Liver (tissue), 9 donors: ENCODE results near the gene SLAIN1. TPM values are rescaled to one million over a fixed set of nuclear protein-coding genes. Genes with fewer than 3 reads are reported as not detected.

Experiments used
- DNase-seq: peaks from one replicate; pipeline ENCODE4 v3.0.0-alpha.2; 2017; ENCODE audit warnings: low spot score
- H3K27ac ChIP-seq, 2 donors: one replicate each; pipeline ENCODE4 v1.7.0; 2013; ENCODE audit warnings: inconsistent platforms in 2 of 2, low read length in 2 of 2, control low read depth in 1 of 2, low read depth in 1 of 2, mild to moderate bottlenecking in 1 of 2
- H3K27me3 ChIP-seq, 4 donors: one replicate each; pipeline versions ENCODE4 v1.6.1 to v1.7.0; 2013; ENCODE audit warnings: low read length in 3 of 4, inconsistent platforms in 1 of 4, mild to moderate bottlenecking in 1 of 4, moderate library complexity in 1 of 4; ENCODE audit not compliant: control insufficient read depth in 4 of 4, insufficient read depth in 4 of 4
- H3K36me3 ChIP-seq, 4 donors: one replicate each; pipeline versions ENCODE4 v1.6.1 to v1.7.0; 2013; ENCODE audit warnings: low read length in 3 of 4, mild to moderate bottlenecking in 3 of 4, low read depth in 1 of 4, moderate library complexity in 1 of 4; ENCODE audit not compliant: control insufficient read depth in 4 of 4, insufficient read depth in 3 of 4
- H3K4me1 ChIP-seq, 4 donors: one replicate each; pipeline versions ENCODE4 v1.6.1 to v1.7.0; 2013; ENCODE audit warnings: low read length in 3 of 4, mild to moderate bottlenecking in 3 of 4, moderate library complexity in 1 of 4; ENCODE audit not compliant: control insufficient read depth in 4 of 4, insufficient read depth in 4 of 4
- H3K4me3 ChIP-seq, 3 donors: one replicate each; pipeline versions ENCODE4 v1.6.1 to v1.7.0; 2013; ENCODE audit warnings: low read length in 3 of 3, control low read depth in 1 of 3, low read depth in 1 of 3, mild to moderate bottlenecking in 1 of 3
- H3K9ac ChIP-seq, 2 donors: one replicate each; pipeline ENCODE4 v1.7.0; 2013; ENCODE audit warnings: low read length in 2 of 2, mild to moderate bottlenecking in 2 of 2, moderate library complexity in 2 of 2, control low read depth in 1 of 2, low read depth in 1 of 2
- H3K9me3 ChIP-seq, 4 donors: one replicate each; pipeline versions ENCODE4 v1.6.1 to v1.7.0; 2013; ENCODE audit warnings: low read length in 3 of 4; ENCODE audit not compliant: control insufficient read depth in 4 of 4
- CTCF ChIP-seq: fragments of 150-350 bp; IDR thresholded peaks from 2 replicates; pipeline ENCODE4 v1.5.1; 2017; ENCODE audit warnings: improper control_type of control experiment, low read depth, low read length; ENCODE audit not compliant: missing input control
- FOXA1 ChIP-seq: IDR thresholded peaks from 2 replicates; pipeline ENCODE4 v1.6.1; 2016; ENCODE audit warnings: antibody characterized with exemption
- FOXA2 ChIP-seq: IDR thresholded peaks from 2 replicates; pipeline ENCODE4 v1.6.1; 2016; ENCODE audit warnings: antibody characterized with exemption
- HNF4A ChIP-seq, 2 donors: conservative IDR thresholded peaks; 2 replicates each; pipeline ENCODE4 v1.6.1; 2016; ENCODE audit warnings: antibody characterized with exemption in 2 of 2, mild to moderate bottlenecking in 2 of 2
- HNF4G ChIP-seq: IDR thresholded peaks from 2 replicates; pipeline ENCODE4 v1.6.1; 2016; ENCODE audit warnings: antibody characterized with exemption
- JUND ChIP-seq, 2 donors: IDR thresholded peaks; 2 replicates each; pipeline ENCODE4 v1.6.1; 2016; ENCODE audit warnings: antibody characterized with exemption in 2 of 2
- MAX ChIP-seq: IDR thresholded peaks from 2 replicates; pipeline ENCODE4 v1.6.1; 2016; ENCODE audit warnings: antibody characterized with exemption
- NR2F2 ChIP-seq: IDR thresholded peaks from 2 replicates; pipeline ENCODE4 v1.6.1; 2016; ENCODE audit warnings: antibody characterized with exemption
- REST ChIP-seq: IDR thresholded peaks from 2 replicates; pipeline ENCODE4 v1.6.1; 2016; ENCODE audit warnings: antibody characterized with exemption, mild to moderate bottlenecking
- RXRA ChIP-seq, 2 donors: IDR thresholded peaks; 2 replicates each; pipeline ENCODE4 v1.6.1; 2017 to 2018; ENCODE audit warnings: antibody characterized with exemption in 2 of 2, mild to moderate bottlenecking in 1 of 2
- TAF1 ChIP-seq: conservative IDR thresholded peaks from 2 replicates; pipeline ENCODE4 v1.6.1; 2016; ENCODE audit warnings: antibody characterized with exemption, mild to moderate bottlenecking
- YY1 ChIP-seq: IDR thresholded peaks from 2 replicates; pipeline ENCODE4 v1.6.1; 2016; ENCODE audit warnings: antibody characterized with exemption, mild to moderate bottlenecking
- WGBS: extraction: QIAGEN DNeasy Blood & Tissue Kit; methylation state at CpG from one replicate; pipeline ENCODE4 v1.1.7; 2013; 5-methylcytosine and 5-hydroxymethylcytosine counted together
- polyA plus RNA-seq, 2 donors: library from polyadenylated mRNA; stranded (reverse) in 1 of 2; unstranded in 1 of 2; fragments of 200-250 nt in 1 of 2; fragments of >200 nt in 1 of 2; fragmentation: Nextera tagmentation in 1 of 2; extraction: Ambion mirVana in 1 of 2; gene quantifications; one replicate each; pipeline versions ENCODE4 v1.2.1 to v1.2.3, GENCODE V29; 2013 to 2015
- total RNA-seq, 2 donors: library from RNA; depleted of rRNA; stranded (reverse); fragments of >200 nt; gene quantifications; one replicate each; pipeline ENCODE4 v1.2.3, GENCODE V29; 2014
- TF ChIP-seq, protein P1 (sequence below): IDR thresholded peaks from 2 replicates; pipeline ENCODE4 v1.6.1; 2016; ENCODE audit warnings: antibody characterized with exemption
- TF ChIP-seq, protein P2 (sequence below): IDR thresholded peaks from 2 replicates; pipeline ENCODE4 v1.6.1; 2016; ENCODE audit warnings: antibody characterized with exemption
- donor health status: healthy.
- donor health status: healthy.
- donor health status: healthy.
- donor health status: healthy.
- donor health status: healthy.

SLAIN1 gene
- total and polyA plus RNA-seq, 4 donors = 1.9 to 7.9 (median 7.1) TPM

GRCh38 chr13:77767413-77767812 lies 69.9 kb downstream of the SLAIN1 start (continued):
- TF ChIP-seq CTCF (no peak), TAF1 (no peak), YY1 (peak; percentile 88), HNF4G (peak; percentile 17)
- TF ChIP-seq, protein P1, sequence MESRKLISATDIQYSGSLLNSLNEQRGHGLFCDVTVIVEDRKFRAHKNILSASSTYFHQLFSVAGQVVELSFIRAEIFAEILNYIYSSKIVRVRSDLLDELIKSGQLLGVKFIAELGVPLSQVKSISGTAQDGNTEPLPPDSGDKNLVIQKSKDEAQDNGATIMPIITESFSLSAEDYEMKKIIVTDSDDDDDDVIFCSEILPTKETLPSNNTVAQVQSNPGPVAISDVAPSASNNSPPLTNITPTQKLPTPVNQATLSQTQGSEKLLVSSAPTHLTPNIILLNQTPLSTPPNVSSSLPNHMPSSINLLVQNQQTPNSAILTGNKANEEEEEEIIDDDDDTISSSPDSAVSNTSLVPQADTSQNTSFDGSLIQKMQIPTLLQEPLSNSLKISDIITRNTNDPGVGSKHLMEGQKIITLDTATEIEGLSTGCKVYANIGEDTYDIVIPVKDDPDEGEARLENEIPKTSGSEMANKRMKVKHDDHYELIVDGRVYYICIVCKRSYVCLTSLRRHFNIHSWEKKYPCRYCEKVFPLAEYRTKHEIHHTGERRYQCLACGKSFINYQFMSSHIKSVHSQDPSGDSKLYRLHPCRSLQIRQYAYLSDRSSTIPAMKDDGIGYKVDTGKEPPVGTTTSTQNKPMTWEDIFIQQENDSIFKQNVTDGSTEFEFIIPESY = peak; percentile 77

DNA sequence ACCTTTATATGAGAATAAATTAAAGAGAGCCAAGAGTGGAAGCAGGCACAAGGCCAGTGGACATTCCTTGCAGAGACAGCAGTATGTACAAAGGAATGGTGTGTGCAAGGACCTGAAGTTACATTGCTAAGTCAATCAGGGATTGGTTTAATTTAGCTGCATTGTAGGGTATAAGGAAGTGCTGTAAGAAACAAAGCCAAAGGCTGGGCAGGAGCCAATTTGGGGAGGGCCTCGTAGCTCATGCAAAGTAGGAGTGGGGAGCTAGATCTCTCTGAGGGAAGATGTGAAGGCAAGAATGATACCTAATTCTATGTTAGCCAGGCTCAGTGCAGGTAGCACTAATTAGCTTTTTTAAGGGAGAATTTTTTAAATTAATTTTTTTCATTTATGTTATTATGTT lies 76.7 kb downstream of the SLAIN1 start:
- no peak for DNase-seq
- no peak overlapping the region for H3K9ac ChIP-seq
- no peaks in the 10 kb centered on the region for H3K4me1 ChIP-seq
- H3K4me3 ChIP-seq = no peak overlapping the region
- no peaks in the 10 kb centered on the region for H3K9me3 ChIP-seq
- no peaks in the 10 kb centered on the region for H3K36me3 ChIP-seq
- no peak overlapping the region for H3K27ac ChIP-seq
- no peak for TF ChIP-seq TAF1
- TF ChIP-seq RXRA (IDR thresholded peaks at IDR 0.05) = no peak
- TF ChIP-seq HNF4A (conservative IDR thresholded peaks at IDR 0.05) = no peak
- TF ChIP-seq REST = no peak
- 67% methylated on average over 1 of the region's 1 CpG for WGBS
- H3K27me3 ChIP-seq = no peaks in the 10 kb centered on the region

DNA sequence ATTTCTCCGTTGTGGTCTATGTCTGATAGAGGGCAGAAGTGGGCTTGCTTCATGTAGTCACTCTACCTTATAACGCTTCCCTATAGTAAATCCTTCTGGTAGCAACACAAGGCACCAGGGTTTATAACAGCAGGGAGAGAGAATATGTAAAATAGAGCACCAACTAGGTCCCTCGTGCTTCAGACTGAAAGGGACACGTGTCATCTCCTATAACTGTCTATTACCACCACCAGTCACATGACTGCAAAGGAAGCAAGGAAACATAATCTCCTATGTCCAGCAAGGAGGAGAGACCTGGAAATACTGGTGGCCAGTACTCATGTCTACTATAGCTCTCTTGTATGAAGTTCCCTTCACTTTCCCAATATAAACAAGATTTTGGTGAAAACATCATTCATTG lies 79.2 kb downstream of the SLAIN1 start:
- no peak overlapping the region for H3K4me3 ChIP-seq
- H3K27me3 ChIP-seq = no peaks in the 10 kb centered on the region
- no peak for DNase-seq
- H3K4me1 ChIP-seq = peaks cover 0 to 4% (median 0%) of the 10 kb centered on the region in 4 donors
- no peaks in the 10 kb centered on the region for H3K9me3 ChIP-seq
- 70% methylated on average over 4 of the region's 4 CpGs for WGBS
- no peak overlapping the region for H3K27ac ChIP-seq
- H3K9ac ChIP-seq = no peak overlapping the region
- H3K36me3 ChIP-seq = no peaks in the 10 kb centered on the region
- no peak for TF ChIP-seq MAX
- TF ChIP-seq FOXA2 = no peak
- no peak for TF ChIP-seq FOXA1
- TF ChIP-seq NR2F2 = no peak
- no peak for TF ChIP-seq CTCF
- TF ChIP-seq, protein P2, sequence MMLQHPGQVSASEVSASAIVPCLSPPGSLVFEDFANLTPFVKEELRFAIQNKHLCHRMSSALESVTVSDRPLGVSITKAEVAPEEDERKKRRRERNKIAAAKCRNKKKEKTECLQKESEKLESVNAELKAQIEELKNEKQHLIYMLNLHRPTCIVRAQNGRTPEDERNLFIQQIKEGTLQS = no peak
- TF ChIP-seq HNF4G = no peak
- TF ChIP-seq JUND (IDR thresholded peaks at IDR 0.05) = no peak
- TF ChIP-seq, protein P1 = no peak
- no peak for TF ChIP-seq HNF4A (conservative IDR thresholded peaks at IDR 0.05)
- no peak for TF ChIP-seq REST
